Measurements from ENCODE around the gene NDUFB5. TPM values are rescaled to one million over a fixed set of nuclear protein-coding genes. Genes with fewer than 3 reads are reported as not detected.
A peak's percentile ranks its signal among the peaks of the same experiment; 100 is the strongest.

The NDUFB5 gene
- 99.6 TPM for polyA plus RNA-seq (2012; ENCODE audit: low read depth, missing spikeins)

- DNase-seq (ENCODE audit: insufficient read length, low spot score) (peak; percentile 59), FAIRE-seq (peak; percentile 99)
- peak; percentile 97 for TF ChIP-seq TAF1 (IDR thresholded peaks at IDR 0.05; ENCODE audit: low read depth, low read length)
- no peak for TF ChIP-seq PAX5 (IDR thresholded peaks at IDR 0.05; ENCODE audit: insufficient read depth, low read length, severe bottlenecking)
- peak; percentile 88 for TF ChIP-seq POLR2A (IDR thresholded peaks at IDR 0.05; ENCODE audit: low read depth, low read length)
- peak; percentile 0; the same call in 1 of the 2 replicates for TF ChIP-seq SPI1 (IDR thresholded peaks at IDR 0.05; ENCODE audit: low read depth, low read length)
- TF ChIP-seq POLR2AphosphoS5 (IDR thresholded peaks at IDR 0.05; ENCODE audit: low read depth, low read length), result peak; percentile 87
- TF ChIP-seq POU2F2 (IDR thresholded peaks at IDR 0.05; ENCODE audit: low read depth, low read length), result peak; percentile 51
Measured at GRCh38 chr3:179604321-179605078, at the start of gene NDUFB5, which contains the start of gene MRPL47. Gene NDUFB5 (plus strand): TSS chr3:179604794. CDS start chr3:179604816, 22 bp downstream. Gene MRPL47 (minus strand): TSS chr3:179604638. CDS start chr3:179604624, 14 bp downstream.

- DNase-seq (ENCODE audit: insufficient read length, low spot score) (no peak), FAIRE-seq (peak; percentile 80)
- TF ChIP-seq TAF1 (IDR thresholded peaks at IDR 0.05; ENCODE audit: low read depth, low read length) (no peak), PAX5 (IDR thresholded peaks at IDR 0.05; ENCODE audit: insufficient read depth, low read length, severe bottlenecking) (no peak), POLR2A (IDR thresholded peaks at IDR 0.05; ENCODE audit: low read depth, low read length) (no peak), SPI1 (IDR thresholded peaks at IDR 0.05; ENCODE audit: low read depth, low read length) (no peak)
Measured at GRCh38 chr3:179558742-179559364, 45.7 kb upstream of the NDUFB5 start.

GRCh38 chr3:179560791-179561190 lies 43.8 kb upstream of the NDUFB5 start:
- FAIRE-seq, result no peak
- no peak for TF ChIP-seq POLR2AphosphoS5 (IDR thresholded peaks at IDR 0.05; ENCODE audit: low read depth, low read length)
- no peak for TF ChIP-seq TAF1 (IDR thresholded peaks at IDR 0.05; ENCODE audit: low read depth, low read length)
- no peak for TF ChIP-seq POU2F2 (IDR thresholded peaks at IDR 0.05; ENCODE audit: low read depth, low read length)
- no peak for TF ChIP-seq PAX5 (IDR thresholded peaks at IDR 0.05; ENCODE audit: insufficient read depth, low read length, severe bottlenecking)
- no peak for DNase-seq (ENCODE audit: insufficient read length, low spot score)

DNA sequence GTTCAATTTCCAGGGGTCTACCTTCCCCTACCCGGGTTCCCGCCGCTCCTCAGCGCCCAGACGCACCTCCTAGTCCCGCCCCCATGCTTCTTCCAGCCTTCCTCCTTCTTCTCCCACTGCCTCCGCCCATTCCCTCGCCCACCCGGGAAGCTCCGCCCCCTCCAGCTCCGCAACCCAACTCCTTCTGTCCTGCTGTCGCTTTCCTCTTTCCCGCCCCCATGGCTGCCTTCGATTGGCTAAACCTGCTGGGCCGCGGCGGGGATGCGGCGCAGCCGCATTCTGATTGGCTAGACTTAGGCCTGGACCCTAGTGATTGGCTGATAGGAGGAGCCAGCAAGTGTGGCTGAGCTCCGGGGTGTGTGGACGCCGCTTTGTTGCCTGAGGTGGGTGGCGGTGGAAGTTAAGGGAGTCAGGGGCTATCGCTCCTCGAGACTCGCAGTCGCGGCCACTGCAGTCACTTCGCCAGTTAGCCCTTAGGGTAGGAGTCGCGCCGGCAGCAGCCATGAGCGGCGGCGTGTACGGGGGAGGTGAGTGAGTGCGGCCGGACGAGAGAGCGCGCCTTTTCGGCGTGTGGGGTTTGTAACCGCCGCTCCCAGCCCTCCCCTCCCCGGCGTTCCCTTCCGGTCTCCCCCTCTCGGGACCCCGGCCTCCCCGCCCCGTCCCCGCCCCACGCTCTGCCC lies 41.9 kb upstream of the NDUFB5 start, which contains the start of gene ACTL6A:
TSS of gene ACTL6A (plus strand) at position 336 of the 680 bp plus-strand sequence. CDS start at position 503, 167 bp downstream.
- peak; percentile 88 for TF ChIP-seq POLR2A (IDR thresholded peaks at IDR 0.05; ENCODE audit: low read depth, low read length)
- TF ChIP-seq POU2F2 (IDR thresholded peaks at IDR 0.05; ENCODE audit: low read depth, low read length), result peak; percentile 78; the same call in 1 of the 2 replicates
- 0 out of 2 replicates have a peak, but pooled peaks have one; percentile 38 for TF ChIP-seq SPI1 (IDR thresholded peaks at IDR 0.05; ENCODE audit: low read depth, low read length)
- TF ChIP-seq POLR2AphosphoS5 (IDR thresholded peaks at IDR 0.05; ENCODE audit: low read depth, low read length), result peak; percentile 82
- no peak for TF ChIP-seq PAX5 (IDR thresholded peaks at IDR 0.05; ENCODE audit: insufficient read depth, low read length, severe bottlenecking)
- TF ChIP-seq TAF1 (IDR thresholded peaks at IDR 0.05; ENCODE audit: low read depth, low read length), result peak; percentile 67
- DNase-seq (ENCODE audit: insufficient read length, low spot score), result peak; percentile 93
- FAIRE-seq, result peak; percentile 99

DNA sequence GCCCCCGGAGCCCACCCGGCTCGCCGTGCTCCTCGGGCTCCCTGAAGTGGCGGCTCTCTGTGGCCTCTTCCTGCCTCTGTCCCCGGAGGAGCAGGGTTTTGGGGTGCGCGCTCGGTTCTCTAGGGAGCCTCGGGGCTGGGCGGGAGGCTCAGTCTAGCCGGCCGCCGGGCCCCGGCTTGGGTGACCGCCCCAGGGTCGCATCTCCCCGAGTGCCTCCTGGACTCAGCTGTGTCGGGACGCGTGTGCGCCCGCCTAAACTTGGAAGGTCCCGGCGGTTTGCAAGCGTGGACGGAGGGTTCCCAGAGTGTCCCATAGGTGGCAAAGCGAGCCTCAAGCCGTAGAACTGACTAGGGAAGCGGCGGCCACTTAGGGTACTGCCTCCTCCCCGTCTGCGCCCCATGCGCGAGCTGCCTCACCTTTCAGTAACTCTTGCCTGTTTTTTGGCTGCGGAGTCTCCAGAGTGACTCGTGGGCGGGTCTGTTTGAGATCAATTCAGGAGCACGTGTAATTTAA lies 41.3 kb upstream of the NDUFB5 start:
- no peak for FAIRE-seq
- TF ChIP-seq TAF1 (IDR thresholded peaks at IDR 0.05; ENCODE audit: low read depth, low read length) (0 out of 2 replicates have a peak, but pooled peaks have one; percentile 23), POU2F2 (IDR thresholded peaks at IDR 0.05; ENCODE audit: low read depth, low read length) (no peak), PAX5 (IDR thresholded peaks at IDR 0.05; ENCODE audit: insufficient read depth, low read length, severe bottlenecking) (no peak)
- peak; percentile 41 for DNase-seq (ENCODE audit: insufficient read length, low spot score)

GRCh38 chr3:179565496-179565895 lies 39.1 kb upstream of the NDUFB5 start:
- DNase-seq (ENCODE audit: insufficient read length, low spot score), result no peak
- FAIRE-seq, result peak; percentile 83
- no peak for TF ChIP-seq POLR2AphosphoS5 (IDR thresholded peaks at IDR 0.05; ENCODE audit: low read depth, low read length)
- no peak for TF ChIP-seq PAX5 (IDR thresholded peaks at IDR 0.05; ENCODE audit: insufficient read depth, low read length, severe bottlenecking)
- TF ChIP-seq POLR2A (IDR thresholded peaks at IDR 0.05; ENCODE audit: low read depth, low read length), result no peak
- peak; percentile 72 for TF ChIP-seq SPI1 (IDR thresholded peaks at IDR 0.05; ENCODE audit: low read depth, low read length)

- DNase-seq (ENCODE audit: insufficient read length, low spot score) (no peak), FAIRE-seq (no peak)
- TF ChIP-seq POLR2AphosphoS5 (IDR thresholded peaks at IDR 0.05; ENCODE audit: low read depth, low read length) (no peak), POLR2A (IDR thresholded peaks at IDR 0.05; ENCODE audit: low read depth, low read length) (no peak), PAX5 (IDR thresholded peaks at IDR 0.05; ENCODE audit: insufficient read depth, low read length, severe bottlenecking) (no peak), SPI1 (IDR thresholded peaks at IDR 0.05; ENCODE audit: low read depth, low read length) (no peak), POU2F2 (IDR thresholded peaks at IDR 0.05; ENCODE audit: low read depth, low read length) (no peak), TAF1 (IDR thresholded peaks at IDR 0.05; ENCODE audit: low read depth, low read length) (no peak)
Measured at GRCh38 chr3:179580992-179581391, 23.6 kb upstream of the NDUFB5 start.

DNA sequence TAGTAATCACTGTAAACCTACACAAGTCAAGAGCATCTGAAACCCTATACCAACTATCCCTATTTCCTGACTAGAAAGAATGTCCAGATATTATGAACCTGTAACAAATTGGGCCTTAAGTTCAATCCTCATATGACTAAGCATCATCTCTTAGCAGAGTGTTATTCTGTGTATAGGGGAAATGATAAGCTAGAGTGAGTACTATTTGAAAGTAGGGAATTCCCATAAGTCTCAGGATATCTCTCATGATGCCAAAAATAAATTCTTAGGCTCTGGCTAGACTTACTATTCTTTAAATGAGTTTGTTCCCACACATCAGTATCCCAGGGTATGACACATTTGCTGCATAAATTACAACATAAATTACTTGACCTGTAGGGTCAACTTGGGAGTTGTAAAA lies 15.5 kb upstream of the NDUFB5 start:
- no peak for FAIRE-seq
- no peak for DNase-seq (ENCODE audit: insufficient read length, low spot score)
- 0 out of 2 replicates have a peak, but pooled peaks have one; percentile 0 for TF ChIP-seq SPI1 (IDR thresholded peaks at IDR 0.05; ENCODE audit: low read depth, low read length)
- TF ChIP-seq POLR2A (IDR thresholded peaks at IDR 0.05; ENCODE audit: low read depth, low read length), result no peak

GRCh38 chr3:179590669-179591068 lies 13.9 kb upstream of the NDUFB5 start:
- no peak for FAIRE-seq
- no peak for TF ChIP-seq PAX5 (IDR thresholded peaks at IDR 0.05; ENCODE audit: insufficient read depth, low read length, severe bottlenecking)
- no peak for TF ChIP-seq POU2F2 (IDR thresholded peaks at IDR 0.05; ENCODE audit: low read depth, low read length)
- no peak for TF ChIP-seq POLR2AphosphoS5 (IDR thresholded peaks at IDR 0.05; ENCODE audit: low read depth, low read length)
- TF ChIP-seq TAF1 (IDR thresholded peaks at IDR 0.05; ENCODE audit: low read depth, low read length), result no peak
- no peak for TF ChIP-seq SPI1 (IDR thresholded peaks at IDR 0.05; ENCODE audit: low read depth, low read length)
- no peak for TF ChIP-seq POLR2A (IDR thresholded peaks at IDR 0.05; ENCODE audit: low read depth, low read length)
- no peak for DNase-seq (ENCODE audit: insufficient read length, low spot score)
